ENCODE measurements around the gene UBASH3B. TPM values are rescaled to one million over a fixed set of nuclear protein-coding genes. Genes with fewer than 3 reads are reported as not detected.

The UBASH3B gene
- total RNA-seq, 2 donors from 2014 or later = 3.4 to 3.5 TPM

DNA sequence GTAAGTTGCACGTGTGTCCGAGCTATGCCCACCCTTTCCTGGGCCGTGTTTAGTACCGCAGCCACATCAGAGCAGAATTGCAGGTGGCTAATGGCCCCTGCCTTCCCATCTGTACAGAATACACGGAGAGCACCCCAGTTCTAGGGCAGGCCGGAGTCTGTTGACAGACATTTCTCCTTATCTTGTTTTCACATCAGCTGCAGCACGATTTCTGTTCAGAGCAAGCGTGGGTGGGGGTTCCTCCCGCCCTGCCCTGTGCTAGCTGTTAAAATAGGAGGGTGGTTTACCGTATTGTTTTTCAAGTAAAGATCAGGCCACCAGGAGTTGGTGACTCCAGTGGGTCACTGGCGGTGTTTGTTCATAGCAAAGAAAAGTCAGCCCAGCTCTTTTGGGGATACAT is 41.1 kb downstream of the UBASH3B start:
- no peaks in the 10 kb centered on the region for H3K9me3 Mint-ChIP-seq

DNA sequence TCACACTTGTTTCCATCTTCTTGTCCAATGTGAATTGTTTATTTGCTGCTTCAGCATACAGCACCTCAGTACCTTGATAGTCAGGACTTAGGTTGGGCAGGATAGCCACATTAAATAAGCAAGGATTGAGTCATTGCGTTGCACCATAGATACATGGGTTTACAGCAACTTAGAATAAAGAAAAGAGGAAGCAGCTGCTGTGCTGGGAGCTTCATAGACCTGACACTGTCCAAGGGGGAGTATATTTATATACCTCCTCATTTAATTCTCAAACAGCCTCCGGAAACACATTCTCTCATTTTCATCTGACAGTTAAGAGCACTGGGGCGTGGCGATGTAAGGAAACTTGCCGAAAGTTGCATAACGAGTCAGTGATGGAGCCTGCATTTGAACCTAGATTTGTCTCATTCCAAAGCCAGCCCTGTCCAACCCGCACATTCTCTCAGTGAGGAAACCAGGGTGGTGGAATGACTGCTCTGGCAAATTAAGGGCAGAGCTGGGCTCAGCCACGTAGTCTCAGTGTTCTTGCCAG is 42.2 kb downstream of the UBASH3B start:
- Mint-ChIP-seq H3K36me3 (no peaks in the 10 kb centered on the region), H3K27me3 (no peaks in the 10 kb centered on the region), H3K27ac (peak overlapping the region; percentile 3 to 14), H3K4me3 (peak overlapping the region; percentile 57), H3K4me1 (ENCODE audit: low read depth in 2 of 2) (peaks cover 33 to 34% of the 10 kb centered on the region in 2 donors), H3K9me3 (no peaks in the 10 kb centered on the region)
- ATAC-seq = peak; percentile 89 to 91
- DNase-seq (ENCODE audit: low spot score) = no peak

More for the DNA sequence above, 41.1 kb downstream of the UBASH3B start:
- ATAC-seq = peak; percentile 59 to 72
- no peaks in the 10 kb centered on the region for H3K36me3 Mint-ChIP-seq
- H3K27me3 Mint-ChIP-seq = no peaks in the 10 kb centered on the region
- H3K4me1 Mint-ChIP-seq (ENCODE audit: low read depth in 2 of 2) = peaks cover 36 to 42% of the 10 kb centered on the region in 2 donors
- H3K4me3 Mint-ChIP-seq = peak overlapping the region; percentile 23
- no peak for DNase-seq (ENCODE audit: low spot score)
- H3K27ac Mint-ChIP-seq = peak overlapping the region in 1 of 2 donors; percentile 20

DNA sequence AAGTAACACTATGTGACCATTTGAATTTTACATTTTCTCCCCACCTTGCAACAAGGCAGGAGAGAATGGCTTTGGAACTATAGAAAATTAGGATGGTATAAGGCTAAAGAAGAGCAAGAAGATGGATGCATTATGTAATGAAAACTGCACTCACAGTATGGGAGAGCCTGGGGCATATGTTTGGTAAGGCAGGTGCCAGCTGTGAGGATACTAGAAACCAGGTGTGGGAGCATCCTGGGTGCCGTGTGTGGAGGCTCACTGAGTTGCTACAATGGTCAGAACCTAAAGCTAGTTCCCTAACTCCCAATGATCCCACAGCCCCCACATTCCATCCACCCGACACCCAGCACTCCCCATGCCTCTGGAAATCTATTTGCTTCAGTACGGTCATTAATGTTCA is 42.9 kb downstream of the UBASH3B start:
- no peak for ATAC-seq
- Mint-ChIP-seq H3K27me3 (no peaks in the 10 kb centered on the region), H3K4me1 (ENCODE audit: low read depth in 2 of 2) (peaks cover 29 to 32% of the 10 kb centered on the region in 2 donors)

DNA sequence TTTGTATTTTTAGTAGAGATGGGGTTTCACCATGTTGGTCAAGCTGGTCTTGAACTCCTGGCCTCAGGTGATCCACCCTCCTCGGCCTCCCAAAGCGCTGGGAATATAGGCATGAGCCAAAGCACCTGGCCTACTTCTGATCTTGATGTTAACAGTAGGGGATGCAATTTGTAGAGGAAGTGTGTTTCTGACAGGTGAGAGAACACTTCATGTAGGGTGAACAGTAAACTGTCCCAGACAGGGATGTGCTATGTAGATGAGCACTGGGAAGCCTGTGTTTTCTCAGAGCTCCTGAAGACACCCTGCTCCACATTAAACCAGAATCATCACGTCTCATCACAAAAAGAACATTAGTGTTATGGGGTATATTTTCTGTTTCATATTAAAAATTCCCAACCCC is 45.1 kb downstream of the UBASH3B start:
- Mint-ChIP-seq H3K36me3 (no peaks in the 10 kb centered on the region), H3K4me1 (ENCODE audit: low read depth in 2 of 2) (peaks cover 36 to 37% of the 10 kb centered on the region in 2 donors), H3K4me3 (no peak overlapping the region), H3K27me3 (no peaks in the 10 kb centered on the region), H3K9me3 (no peaks in the 10 kb centered on the region), H3K27ac (no peak overlapping the region)
- ATAC-seq (no peak), DNase-seq (ENCODE audit: low spot score) (no peak)

More for the DNA sequence above, 42.9 kb downstream of the UBASH3B start:
- Mint-ChIP-seq H3K36me3 (no peaks in the 10 kb centered on the region), H3K9me3 (no peaks in the 10 kb centered on the region), H3K27ac (peak overlapping the region in 1 of 2 donors; percentile 14), H3K4me3 (peak overlapping the region; percentile 57)
- no peak for DNase-seq (ENCODE audit: low spot score)

DNA sequence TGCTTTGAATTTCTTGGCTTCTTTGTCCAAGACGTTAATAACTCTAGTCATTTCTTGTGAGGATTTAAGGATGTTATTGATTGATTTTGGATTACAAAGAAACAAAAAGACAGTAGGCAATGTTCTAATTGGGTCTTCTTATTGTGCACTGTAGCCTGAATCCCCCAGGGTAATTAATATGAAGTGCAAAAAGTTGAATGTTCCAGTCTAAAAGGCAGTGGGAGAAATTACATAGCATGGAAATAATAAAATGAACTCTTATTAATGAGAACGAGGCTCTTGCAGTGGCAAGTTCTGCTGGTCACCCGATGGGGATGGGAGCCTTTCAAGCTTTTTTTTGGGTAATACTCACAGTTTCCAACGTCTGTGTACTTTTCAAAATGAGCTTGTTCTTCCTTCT is 45.6 kb downstream of the UBASH3B start:
- no peak for DNase-seq (ENCODE audit: low spot score)
- H3K4me3 Mint-ChIP-seq = no peak overlapping the region
- no peaks in the 10 kb centered on the region for H3K36me3 Mint-ChIP-seq
- H3K4me1 Mint-ChIP-seq (ENCODE audit: low read depth in 2 of 2) = peaks cover 35 to 37% of the 10 kb centered on the region in 2 donors
- H3K27ac Mint-ChIP-seq = no peak overlapping the region
- no peak for ATAC-seq
- H3K9me3 Mint-ChIP-seq = no peaks in the 10 kb centered on the region
- no peaks in the 10 kb centered on the region for H3K27me3 Mint-ChIP-seq

DNA sequence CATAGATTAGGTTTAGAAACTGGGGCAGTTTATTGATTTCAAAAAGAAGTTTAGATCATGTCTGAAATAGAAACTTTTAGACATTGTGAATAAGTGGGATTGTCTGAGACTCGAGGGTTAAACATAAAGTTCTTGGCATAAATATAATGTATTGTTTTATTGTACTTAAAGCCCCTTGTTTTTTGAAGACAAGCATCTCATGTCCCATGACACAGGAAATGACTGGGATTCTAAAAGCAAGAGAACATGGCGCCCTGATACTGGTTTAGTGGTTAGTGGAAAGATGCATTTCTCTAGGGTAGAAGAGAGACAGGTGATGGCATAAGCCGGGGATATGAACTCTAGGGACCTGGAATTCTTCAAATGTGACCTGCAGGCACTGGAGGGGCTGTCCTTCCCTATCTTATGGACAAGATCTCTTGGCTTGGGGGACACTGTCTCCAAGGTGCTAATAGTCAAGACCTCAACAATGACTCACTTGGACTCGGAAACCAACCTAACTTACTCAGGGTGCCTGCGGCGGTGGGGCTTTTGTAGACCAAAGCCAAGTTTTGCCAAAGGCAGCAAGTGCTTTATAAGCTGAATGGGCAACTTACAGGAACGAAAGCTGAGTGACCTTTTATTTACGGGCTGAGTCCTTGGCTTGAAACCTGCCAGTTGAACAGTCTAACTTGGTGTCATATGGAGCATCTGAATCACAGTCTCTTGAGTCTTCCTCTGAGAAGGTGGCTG is 48.2 kb downstream of the UBASH3B start:
- no peak for DNase-seq (ENCODE audit: low spot score)
- peak in 1 of 2 donors; percentile 79 for ATAC-seq
- peak overlapping the region; percentile 33 for H3K4me3 Mint-ChIP-seq
- H3K4me1 Mint-ChIP-seq (ENCODE audit: low read depth in 2 of 2) = peaks cover 20 to 25% of the 10 kb centered on the region in 2 donors
- no peaks in the 10 kb centered on the region for H3K27me3 Mint-ChIP-seq
- no peaks in the 10 kb centered on the region for H3K9me3 Mint-ChIP-seq
- H3K27ac Mint-ChIP-seq = peak overlapping the region; percentile 10 to 37
- no peaks in the 10 kb centered on the region for H3K36me3 Mint-ChIP-seq

DNA sequence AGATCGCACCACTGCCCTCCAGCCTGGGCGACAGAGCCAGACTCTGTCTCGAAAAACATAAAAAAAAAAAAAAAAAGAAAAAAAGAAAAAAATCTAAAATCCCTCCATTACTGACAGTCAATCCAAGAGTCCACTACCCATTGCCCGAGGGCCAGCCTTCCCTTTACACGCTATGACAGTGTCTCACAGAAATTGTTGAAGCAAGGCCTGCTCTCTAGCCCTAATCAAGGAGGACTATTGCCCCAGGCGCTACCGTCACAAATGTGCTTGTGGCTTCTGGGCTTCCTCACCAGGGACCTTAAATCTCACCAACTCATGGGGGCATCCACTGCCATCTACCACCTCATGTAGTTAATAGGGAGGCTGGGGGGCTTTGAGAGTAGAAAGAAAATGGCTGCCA is 49.9 kb downstream of the UBASH3B start:
- H3K4me1 Mint-ChIP-seq (ENCODE audit: low read depth in 2 of 2) = peaks cover 16 to 29% of the 10 kb centered on the region in 2 donors
- no peaks in the 10 kb centered on the region for H3K36me3 Mint-ChIP-seq
- no peak overlapping the region for H3K27ac Mint-ChIP-seq

DNA sequence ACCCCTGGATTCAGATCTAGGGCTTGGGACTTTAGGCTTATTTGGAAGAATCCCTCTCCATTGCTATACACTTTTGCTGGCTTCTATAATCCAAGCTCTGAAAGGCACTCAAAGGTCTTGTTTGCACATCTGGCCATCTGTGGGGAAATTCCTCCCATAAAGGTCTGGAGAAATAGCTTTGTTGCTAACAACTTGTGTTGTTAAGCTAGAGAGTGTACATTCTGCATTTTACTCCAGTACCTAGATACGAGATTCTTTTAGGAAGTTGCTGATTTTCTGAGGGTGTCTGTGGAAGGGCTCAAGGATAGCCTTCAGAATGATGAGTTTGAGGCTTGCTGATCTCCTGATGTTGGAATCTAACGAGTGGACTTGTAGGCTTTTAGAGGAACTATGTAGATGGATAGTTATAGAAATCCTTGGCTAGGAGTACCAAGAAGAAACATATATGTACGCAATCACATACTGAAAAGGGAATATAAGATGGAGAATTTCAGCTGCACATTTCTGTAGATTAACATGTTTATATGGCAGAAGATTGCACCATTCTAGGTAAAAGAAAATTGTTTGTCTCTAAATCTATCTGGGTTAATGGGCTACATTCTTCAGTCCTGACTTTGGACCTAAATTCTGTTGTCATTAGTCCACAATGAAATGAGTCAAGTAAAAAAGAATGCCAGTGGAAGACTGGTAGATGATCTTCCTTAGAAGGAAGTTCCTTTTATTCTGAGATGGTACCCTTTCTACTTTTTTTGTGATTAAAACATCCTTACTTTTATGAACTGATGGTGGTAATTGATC is 51.0 kb downstream of the UBASH3B start:
- H3K27ac Mint-ChIP-seq = no peak overlapping the region
- DNase-seq (ENCODE audit: low spot score) (no peak), ATAC-seq (no peak)
- H3K9me3 Mint-ChIP-seq = no peaks in the 10 kb centered on the region
- H3K4me1 Mint-ChIP-seq (ENCODE audit: low read depth in 2 of 2) = peaks cover 16 to 27% of the 10 kb centered on the region in 2 donors
- H3K27me3 Mint-ChIP-seq = no peaks in the 10 kb centered on the region
- no peak overlapping the region for H3K4me3 Mint-ChIP-seq
- H3K36me3 Mint-ChIP-seq = no peaks in the 10 kb centered on the region

More for the DNA sequence above, 49.9 kb downstream of the UBASH3B start:
- DNase-seq (ENCODE audit: low spot score) (no peak), ATAC-seq (no peak)
- H3K4me3 Mint-ChIP-seq = no peak overlapping the region
- H3K9me3 Mint-ChIP-seq = no peaks in the 10 kb centered on the region
- no peaks in the 10 kb centered on the region for H3K27me3 Mint-ChIP-seq

DNA sequence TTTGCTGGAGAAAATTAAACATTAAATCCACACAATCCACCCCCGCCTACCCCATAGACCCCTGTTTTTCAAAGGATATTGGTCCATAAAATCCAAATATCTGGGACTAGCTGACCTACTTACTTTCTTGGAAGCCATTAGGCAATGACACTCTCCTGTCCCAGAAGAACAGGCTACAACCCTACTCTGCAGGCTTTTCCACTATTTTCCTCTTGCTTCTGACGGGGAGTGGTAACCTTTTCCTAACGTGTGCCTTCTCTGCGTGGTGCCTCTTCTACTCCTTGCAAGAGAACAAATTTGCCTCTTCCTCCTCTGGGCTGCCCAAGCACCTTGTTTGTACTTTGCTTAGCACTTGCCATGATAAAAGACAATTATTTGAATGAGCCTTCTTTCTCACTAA is 51.6 kb downstream of the UBASH3B start:
- no peaks in the 10 kb centered on the region for H3K9me3 Mint-ChIP-seq
- no peak overlapping the region for H3K27ac Mint-ChIP-seq
- DNase-seq (ENCODE audit: low spot score) = no peak
- H3K36me3 Mint-ChIP-seq = no peaks in the 10 kb centered on the region
- no peak for ATAC-seq
- H3K4me1 Mint-ChIP-seq (ENCODE audit: low read depth in 2 of 2) = peaks cover 16 to 25% of the 10 kb centered on the region in 2 donors
- no peaks in the 10 kb centered on the region for H3K27me3 Mint-ChIP-seq
- H3K4me3 Mint-ChIP-seq = no peak overlapping the region

DNA sequence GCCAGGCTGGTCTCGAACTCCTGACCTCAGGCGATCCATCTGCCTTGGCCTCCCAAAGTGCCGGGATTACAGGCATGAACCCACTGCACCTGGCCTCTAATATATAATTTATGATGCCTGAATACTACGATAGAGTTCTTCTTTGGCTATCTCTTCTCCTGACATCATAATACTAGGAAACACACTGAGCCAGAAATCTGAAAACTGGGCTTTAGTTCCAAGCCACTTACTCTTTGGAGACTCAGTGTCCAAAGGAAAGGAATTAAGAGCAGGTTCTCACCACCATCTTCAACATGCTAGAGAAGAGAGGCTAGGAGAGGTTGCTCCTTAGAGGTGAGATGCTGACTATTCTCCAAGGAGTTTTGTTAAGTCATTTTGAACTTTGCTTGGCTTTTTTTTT is 52.4 kb downstream of the UBASH3B start:
- no peak overlapping the region for H3K27ac Mint-ChIP-seq
- no peaks in the 10 kb centered on the region for H3K27me3 Mint-ChIP-seq
- ATAC-seq (no peak), DNase-seq (ENCODE audit: low spot score) (no peak)
- no peaks in the 10 kb centered on the region for H3K9me3 Mint-ChIP-seq
- H3K36me3 Mint-ChIP-seq = no peaks in the 10 kb centered on the region
- H3K4me3 Mint-ChIP-seq = no peak overlapping the region
- peaks cover 16 to 25% of the 10 kb centered on the region in 2 donors for H3K4me1 Mint-ChIP-seq (ENCODE audit: low read depth in 2 of 2)

DNA sequence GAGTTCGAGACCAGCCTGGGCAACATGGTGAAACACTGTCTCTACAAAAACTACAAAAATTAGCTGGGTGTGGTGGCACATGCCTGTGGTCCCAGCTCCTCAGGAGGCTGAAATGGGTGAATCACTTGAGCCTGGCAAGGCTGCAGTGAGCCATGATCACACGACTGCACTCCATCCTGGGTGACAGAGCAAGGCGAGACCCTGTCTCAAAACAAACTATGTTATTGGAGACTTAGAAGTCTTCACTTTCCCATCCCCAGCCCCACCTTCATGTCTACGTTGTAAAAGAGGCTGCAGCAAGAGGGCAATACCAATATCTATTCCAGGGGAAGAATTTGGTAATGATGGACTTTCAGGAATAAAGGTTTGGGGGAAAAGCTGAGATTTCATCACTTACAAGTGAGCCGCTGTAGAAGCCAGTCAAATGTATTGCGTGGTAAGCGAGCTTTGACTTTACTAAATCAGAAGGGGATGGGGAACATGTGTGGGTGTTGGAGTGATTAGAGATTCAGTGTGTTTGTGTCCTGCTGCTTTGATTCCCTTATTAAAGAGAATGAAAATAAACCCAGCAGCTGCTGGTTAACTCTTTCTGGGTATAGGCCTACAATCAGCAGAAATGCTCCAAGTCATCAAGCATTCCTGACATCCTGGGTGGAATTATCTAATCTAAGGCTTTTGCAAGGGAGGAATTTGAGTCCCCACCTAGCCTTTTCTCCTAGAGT is 53.7 kb downstream of the UBASH3B start:
- Mint-ChIP-seq H3K27ac (no peak overlapping the region), H3K27me3 (no peaks in the 10 kb centered on the region), H3K4me1 (ENCODE audit: low read depth in 2 of 2) (peaks cover 7 to 24% of the 10 kb centered on the region in 2 donors), H3K36me3 (no peaks in the 10 kb centered on the region), H3K4me3 (no peak overlapping the region), H3K9me3 (no peaks in the 10 kb centered on the region)
- no peak for DNase-seq (ENCODE audit: low spot score)
- no peak for ATAC-seq

DNA sequence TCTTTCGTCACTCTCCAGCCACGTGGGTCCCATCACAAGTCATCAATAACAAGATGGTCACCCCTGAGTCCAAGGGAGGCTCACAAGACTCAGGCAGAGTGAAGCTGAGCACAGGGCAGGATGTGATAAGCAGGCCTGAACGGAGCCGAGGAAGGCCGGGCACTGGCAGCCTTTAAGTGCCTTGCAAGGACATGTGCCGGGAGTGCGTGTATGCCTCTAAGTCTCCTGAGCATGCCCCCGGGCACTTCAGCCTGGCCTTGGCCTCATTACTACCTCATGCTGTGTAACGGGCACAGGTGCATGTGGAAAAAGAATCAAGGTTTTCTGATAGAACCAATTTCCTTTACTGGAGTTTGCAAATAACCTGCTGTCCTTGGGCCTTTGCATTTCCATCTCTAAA is 55.8 kb downstream of the UBASH3B start:
- H3K27me3 Mint-ChIP-seq = no peaks in the 10 kb centered on the region
- DNase-seq (ENCODE audit: low spot score) = no peak
- H3K36me3 Mint-ChIP-seq = no peaks in the 10 kb centered on the region
- peaks cover 15 to 28% of the 10 kb centered on the region in 2 donors for H3K4me1 Mint-ChIP-seq (ENCODE audit: low read depth in 2 of 2)
- H3K4me3 Mint-ChIP-seq = no peak overlapping the region
- H3K27ac Mint-ChIP-seq = no peak overlapping the region
- H3K9me3 Mint-ChIP-seq = no peaks in the 10 kb centered on the region
- ATAC-seq = no peak

DNA sequence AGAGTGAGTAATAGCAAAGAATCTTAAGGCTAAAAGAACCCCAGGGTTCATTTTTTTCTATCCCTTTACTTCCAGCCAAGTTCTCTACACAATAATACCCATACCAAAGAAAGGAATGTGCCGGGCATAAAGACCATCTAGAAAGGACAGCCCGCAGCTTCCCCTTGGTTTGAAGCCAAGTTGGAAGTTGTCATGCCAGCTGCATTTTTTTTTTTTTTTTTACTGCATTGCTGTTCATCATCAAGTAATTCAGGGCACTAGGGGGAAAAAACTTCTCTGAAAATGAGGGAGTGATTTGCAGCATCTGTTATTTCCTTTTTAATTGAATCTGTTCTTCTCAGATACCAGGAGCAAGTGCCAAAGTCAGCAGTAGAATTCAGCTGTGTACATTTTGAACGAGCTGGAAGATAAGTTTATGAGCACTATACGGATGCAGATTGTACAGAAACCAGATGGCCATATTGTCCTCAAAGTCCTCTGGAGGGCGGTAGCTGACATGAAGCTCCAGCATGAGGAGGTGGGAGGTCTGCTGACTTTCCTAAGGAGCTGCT is 56.4 kb downstream of the UBASH3B start:
- no peak for DNase-seq (ENCODE audit: low spot score)
- Mint-ChIP-seq H3K4me3 (no peak overlapping the region), H3K36me3 (no peaks in the 10 kb centered on the region), H3K4me1 (ENCODE audit: low read depth in 2 of 2) (peaks cover 21 to 31% of the 10 kb centered on the region in 2 donors), H3K9me3 (no peaks in the 10 kb centered on the region), H3K27ac (no peak overlapping the region), H3K27me3 (no peaks in the 10 kb centered on the region)
- no peak for ATAC-seq

Measured in natural killer cell treated with Interleukin-12 subunit alpha and Interleukin-12 subunit beta and Interleukin-15 and Interleukin-18, amount 100 ng/mL, for 72 hours (primary cell).